ENCODE measurements around the gene ACSL5.

DNA sequence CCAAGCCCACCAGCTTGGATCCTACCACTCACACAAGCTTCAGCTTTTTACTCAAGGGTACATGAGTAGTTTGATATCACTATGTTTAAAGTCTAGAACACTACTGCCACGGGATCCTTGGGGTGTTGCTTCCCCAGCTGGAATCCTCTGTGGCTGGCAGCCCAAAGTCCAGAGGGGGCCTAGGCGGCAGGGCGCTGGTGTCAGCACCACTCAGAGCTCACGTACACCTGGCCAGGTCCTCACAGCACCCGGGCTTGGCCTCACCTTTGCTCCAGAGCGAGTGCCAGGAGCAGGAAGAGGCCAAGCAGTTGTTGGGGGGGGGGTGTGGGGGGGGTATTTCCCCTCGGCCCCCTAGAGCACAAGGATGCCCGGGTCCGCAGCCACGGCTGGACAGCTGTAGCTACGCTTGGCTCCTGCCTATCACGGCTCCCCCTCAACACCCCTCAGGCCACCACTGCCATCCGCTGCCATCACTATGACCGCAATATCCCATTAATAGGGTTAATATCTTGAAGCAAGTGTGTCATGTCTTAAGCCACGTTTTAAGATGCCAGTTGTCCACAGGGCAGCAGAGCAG is 55.8 kb downstream of the ACSL5 start:
- TF ChIP-seq EZH2 (IDR thresholded peaks at IDR 0.05) (no peak), EZH2phosphoT487 (IDR thresholded peaks at IDR 0.05) (no peak)
- TF ChIP-seq, protein P1, sequence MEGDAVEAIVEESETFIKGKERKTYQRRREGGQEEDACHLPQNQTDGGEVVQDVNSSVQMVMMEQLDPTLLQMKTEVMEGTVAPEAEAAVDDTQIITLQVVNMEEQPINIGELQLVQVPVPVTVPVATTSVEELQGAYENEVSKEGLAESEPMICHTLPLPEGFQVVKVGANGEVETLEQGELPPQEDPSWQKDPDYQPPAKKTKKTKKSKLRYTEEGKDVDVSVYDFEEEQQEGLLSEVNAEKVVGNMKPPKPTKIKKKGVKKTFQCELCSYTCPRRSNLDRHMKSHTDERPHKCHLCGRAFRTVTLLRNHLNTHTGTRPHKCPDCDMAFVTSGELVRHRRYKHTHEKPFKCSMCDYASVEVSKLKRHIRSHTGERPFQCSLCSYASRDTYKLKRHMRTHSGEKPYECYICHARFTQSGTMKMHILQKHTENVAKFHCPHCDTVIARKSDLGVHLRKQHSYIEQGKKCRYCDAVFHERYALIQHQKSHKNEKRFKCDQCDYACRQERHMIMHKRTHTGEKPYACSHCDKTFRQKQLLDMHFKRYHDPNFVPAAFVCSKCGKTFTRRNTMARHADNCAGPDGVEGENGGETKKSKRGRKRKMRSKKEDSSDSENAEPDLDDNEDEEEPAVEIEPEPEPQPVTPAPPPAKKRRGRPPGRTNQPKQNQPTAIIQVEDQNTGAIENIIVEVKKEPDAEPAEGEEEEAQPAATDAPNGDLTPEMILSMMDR (IDR thresholded peaks at IDR 0.05): no peak

Data from neural progenitor cell (in vitro differentiated cells).